ENCODE data around the gene ZNF277. TPM values are rescaled to one million over a fixed set of nuclear protein-coding genes. Genes with fewer than 3 reads are reported as not detected.

ZNF277 gene
- total RNA-seq, 2 experiments from 2014 or later: 15.8 to 16.4 TPM

DNA sequence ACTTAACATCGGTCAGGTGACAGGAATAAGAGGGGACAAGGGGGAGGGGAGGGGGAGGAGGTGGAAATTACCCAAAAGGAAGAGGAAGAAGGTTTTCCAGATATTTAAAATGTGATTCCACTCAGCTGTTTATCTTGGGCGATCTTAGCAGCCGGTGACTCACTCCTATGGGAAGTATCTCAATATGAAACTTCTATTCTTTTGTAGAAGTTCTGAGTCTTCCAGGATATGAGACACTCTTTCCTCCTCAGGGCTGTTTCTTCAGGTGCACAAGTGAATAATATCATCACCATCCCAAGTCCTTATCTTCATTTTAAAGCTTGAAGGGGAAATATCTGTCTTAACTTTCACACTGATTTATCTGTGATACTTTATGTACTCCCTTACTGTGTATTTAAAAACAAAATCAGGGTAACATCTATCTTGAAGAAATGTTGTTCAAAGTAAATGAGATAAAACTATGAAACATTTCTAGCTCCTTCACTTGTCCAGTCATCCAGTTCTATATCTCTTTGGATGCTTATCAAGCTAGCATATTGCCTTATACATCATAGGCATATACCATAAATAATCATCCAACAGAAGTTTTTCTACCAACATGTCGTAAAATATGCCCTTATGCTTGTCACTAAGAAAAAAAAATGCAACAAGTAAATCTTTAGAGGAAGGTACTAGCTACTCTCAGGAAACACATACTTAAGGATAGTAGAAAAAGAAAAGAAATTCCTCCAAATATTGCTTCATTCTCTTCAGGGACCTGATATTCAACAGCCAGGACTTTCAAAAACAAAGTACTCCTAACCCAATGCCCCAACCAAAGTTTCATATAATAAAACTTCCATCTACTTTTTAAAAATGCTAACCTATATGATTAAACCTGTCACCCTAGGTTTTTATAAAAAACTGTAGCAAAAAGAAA lies 14.0 kb upstream of the ZNF277 start:
- no peak for DNase-seq
- no peak for ATAC-seq
- Mint-ChIP-seq H3K36me3 (no peaks in the 10 kb centered on the region), H3K4me1 (no peaks in the 10 kb centered on the region), H3K27ac (no peak overlapping the region), H3K4me3 (no peak overlapping the region), H3K9me3 (ENCODE audit: low read depth) (no peaks in the 10 kb centered on the region), H3K27me3 (peaks cover 51% of the 10 kb centered on the region)
- CTCF ChIA-PET: no interaction called here

DNA sequence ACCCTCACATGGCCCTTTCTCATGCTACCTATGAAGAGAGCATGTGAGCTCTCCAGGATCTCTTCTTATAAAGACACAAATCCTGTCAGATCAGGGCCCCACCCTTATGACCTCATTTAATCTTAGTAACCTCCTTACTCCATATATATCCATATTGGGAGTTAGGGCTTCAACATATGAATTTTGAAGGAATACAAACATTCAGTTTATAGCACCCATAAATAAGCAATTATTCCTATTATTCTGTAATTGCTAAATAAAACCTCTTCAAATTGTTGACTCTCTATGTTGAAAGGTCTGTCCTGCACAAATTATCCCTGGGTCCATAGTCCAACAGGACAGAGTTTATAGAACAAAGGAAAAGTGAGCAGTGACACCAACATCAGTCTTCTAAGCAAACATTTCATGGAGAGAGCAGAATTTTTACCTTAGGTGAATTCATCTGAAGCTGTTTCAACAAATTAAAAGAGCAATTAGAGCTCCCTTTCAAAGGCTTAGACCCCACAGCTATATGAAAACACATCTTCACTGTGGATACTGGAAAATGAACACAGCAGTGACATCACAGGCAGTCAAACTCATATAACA lies 12.5 kb upstream of the ZNF277 start:
- DNase-seq (no peak), ATAC-seq (no peak)
- Mint-ChIP-seq H3K4me1 (peaks cover 3% of the 10 kb centered on the region), H3K27ac (no peak overlapping the region), H3K4me3 (no peak overlapping the region), H3K9me3 (ENCODE audit: low read depth) (no peaks in the 10 kb centered on the region), H3K27me3 (peaks cover 52% of the 10 kb centered on the region), H3K36me3 (no peaks in the 10 kb centered on the region)
- CTCF ChIA-PET: no interaction called here

DNA sequence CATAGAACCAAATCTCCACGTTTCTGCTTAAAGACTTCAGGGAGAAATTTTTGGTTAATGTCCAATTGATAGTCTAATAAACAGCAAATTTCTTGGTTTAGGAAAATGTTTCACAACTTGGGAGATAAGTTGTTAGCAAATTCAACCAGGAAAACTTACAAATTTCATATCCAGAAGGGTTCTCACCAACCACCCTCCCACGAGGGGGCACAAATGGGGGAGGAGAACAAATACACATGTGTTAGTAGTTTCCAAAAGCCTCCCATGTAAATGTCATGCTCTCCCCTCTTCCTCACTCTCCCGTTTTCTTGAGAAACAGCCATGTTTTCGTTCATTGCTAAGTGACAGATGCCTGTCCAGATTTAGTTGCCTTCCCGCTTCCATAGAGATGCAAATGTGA lies 10.8 kb upstream of the ZNF277 start:
- H3K27ac Mint-ChIP-seq: no peak overlapping the region
- DNase-seq (no peak), ATAC-seq (no peak)
- no peaks in the 10 kb centered on the region for H3K36me3 Mint-ChIP-seq
- no peak overlapping the region for H3K4me3 Mint-ChIP-seq
- H3K27me3 Mint-ChIP-seq: peaks cover 56% of the 10 kb centered on the region
- CTCF ChIA-PET: interaction anchor here (1.3 kb wide), 1 partner anchor 10 kb away, joined by 3 read pairs; the partner anchor contains the start of gene DOCK4
- H3K9me3 Mint-ChIP-seq (ENCODE audit: low read depth): no peaks in the 10 kb centered on the region
- H3K4me1 Mint-ChIP-seq: peaks cover 4% of the 10 kb centered on the region

DNA sequence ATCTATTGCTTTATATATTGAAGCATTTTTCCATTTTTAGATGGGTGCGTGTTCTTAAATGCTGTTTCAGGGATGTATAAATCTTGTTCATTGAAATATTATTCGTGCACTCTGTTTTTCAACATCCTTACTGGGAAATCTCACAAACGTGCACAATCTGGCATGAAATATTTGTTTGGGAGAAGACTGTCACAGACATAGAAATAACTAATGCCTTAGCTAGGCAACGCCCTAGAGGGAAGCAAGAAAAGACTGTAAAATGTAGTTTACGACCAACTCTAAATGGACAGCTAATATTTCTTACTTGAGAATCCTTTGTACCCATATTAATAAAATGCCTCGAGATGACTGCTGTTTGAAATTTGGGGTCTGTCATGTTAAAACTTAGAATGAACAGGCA lies 9.2 kb upstream of the ZNF277 start:
- no peak for DNase-seq
- no peak overlapping the region for H3K27ac Mint-ChIP-seq
- no peak for ATAC-seq
- peaks cover 69% of the 10 kb centered on the region for H3K27me3 Mint-ChIP-seq
- H3K36me3 Mint-ChIP-seq: no peaks in the 10 kb centered on the region
- CTCF ChIA-PET: no interaction called here
- peaks cover 4% of the 10 kb centered on the region for H3K4me1 Mint-ChIP-seq
- H3K4me3 Mint-ChIP-seq: no peak overlapping the region
- no peaks in the 10 kb centered on the region for H3K9me3 Mint-ChIP-seq (ENCODE audit: low read depth)

DNA sequence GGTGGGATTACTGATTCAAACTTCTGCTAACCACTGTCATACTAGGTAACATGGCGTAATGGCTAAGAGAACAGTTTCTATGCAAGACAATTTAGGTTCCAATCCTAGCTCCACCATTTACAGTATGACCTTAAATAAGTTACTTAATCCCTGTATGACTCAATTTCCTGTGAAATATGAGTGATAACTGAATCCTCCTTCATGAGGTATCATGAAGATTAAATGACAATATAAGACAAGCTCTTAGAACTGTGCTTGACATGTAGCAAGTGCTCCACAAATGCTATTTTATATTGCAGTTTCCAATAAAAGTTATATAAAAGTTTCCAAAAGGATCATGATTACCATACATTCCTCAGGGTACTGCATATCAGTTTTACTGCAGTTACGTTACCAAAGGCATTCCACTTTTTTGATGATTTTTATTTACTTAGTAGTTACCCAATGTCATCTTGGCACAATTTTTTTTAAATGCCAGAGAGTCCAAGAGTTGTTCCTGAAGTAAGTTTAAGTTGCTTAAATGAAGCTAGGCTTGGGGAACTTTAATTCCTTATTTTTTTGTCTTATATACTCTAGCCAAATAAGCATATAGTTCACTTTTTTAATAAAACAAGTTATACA lies 7.3 kb upstream of the ZNF277 start:
- CTCF ChIA-PET: no interaction called here
- peaks cover 15% of the 10 kb centered on the region for H3K4me1 Mint-ChIP-seq
- DNase-seq (no peak), ATAC-seq (peak; percentile 55)
- no peak overlapping the region for H3K27ac Mint-ChIP-seq
- H3K36me3 Mint-ChIP-seq: no peaks in the 10 kb centered on the region
- peaks cover 69% of the 10 kb centered on the region for H3K27me3 Mint-ChIP-seq
- H3K4me3 Mint-ChIP-seq: no peak overlapping the region
- H3K9me3 Mint-ChIP-seq (ENCODE audit: low read depth): no peaks in the 10 kb centered on the region

DNA sequence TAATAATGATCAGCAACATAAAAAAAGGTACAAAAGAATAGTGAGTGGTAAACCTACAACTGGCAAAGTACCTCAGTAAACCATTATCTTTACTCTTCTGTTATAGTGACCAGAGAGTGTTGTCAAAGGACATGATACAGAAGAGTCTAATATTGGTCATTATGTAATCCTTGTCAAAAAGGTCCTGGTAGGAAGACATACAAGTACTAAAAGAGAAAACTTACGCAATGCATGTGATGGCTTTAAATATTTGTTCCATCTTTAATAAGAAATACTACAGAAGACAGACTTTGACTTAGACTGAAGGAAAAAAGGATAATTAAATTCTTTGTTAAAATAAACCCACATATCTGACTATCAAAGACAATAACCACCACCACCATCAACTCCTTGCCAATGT lies 6.8 kb upstream of the ZNF277 start:
- Mint-ChIP-seq H3K36me3 (no peaks in the 10 kb centered on the region), H3K27ac (no peak overlapping the region), H3K4me3 (no peak overlapping the region), H3K4me1 (peaks cover 20% of the 10 kb centered on the region), H3K9me3 (ENCODE audit: low read depth) (no peaks in the 10 kb centered on the region), H3K27me3 (peaks cover 71% of the 10 kb centered on the region)
- CTCF ChIA-PET: no interaction called here
- DNase-seq (no peak), ATAC-seq (no peak)

DNA sequence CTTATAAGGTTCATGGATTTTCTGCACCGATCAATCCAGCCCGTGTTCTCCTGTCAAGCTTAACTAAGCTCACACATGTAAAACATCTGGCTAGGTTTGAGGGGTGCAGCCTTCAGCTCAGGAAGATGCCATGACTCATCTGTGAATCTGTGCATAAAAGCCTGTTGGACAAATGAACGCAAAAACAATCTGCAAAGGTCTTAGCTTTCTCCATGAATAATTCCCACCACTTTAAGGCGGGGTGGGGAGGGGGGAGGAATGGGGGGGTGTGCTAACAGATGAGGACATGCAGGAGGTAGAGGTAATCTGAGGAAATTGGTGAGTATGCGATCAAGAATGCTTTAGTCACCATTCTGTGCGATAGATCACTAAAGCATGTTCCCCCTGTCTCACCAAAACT lies 5.1 kb upstream of the ZNF277 start:
- Mint-ChIP-seq H3K4me1 (peaks cover 27% of the 10 kb centered on the region), H3K27ac (no peak overlapping the region), H3K4me3 (no peak overlapping the region), H3K27me3 (peaks cover 71% of the 10 kb centered on the region), H3K36me3 (no peaks in the 10 kb centered on the region), H3K9me3 (ENCODE audit: low read depth) (no peaks in the 10 kb centered on the region)
- ATAC-seq: no peak
- no peak for DNase-seq
- CTCF ChIA-PET: no interaction called here

DNA sequence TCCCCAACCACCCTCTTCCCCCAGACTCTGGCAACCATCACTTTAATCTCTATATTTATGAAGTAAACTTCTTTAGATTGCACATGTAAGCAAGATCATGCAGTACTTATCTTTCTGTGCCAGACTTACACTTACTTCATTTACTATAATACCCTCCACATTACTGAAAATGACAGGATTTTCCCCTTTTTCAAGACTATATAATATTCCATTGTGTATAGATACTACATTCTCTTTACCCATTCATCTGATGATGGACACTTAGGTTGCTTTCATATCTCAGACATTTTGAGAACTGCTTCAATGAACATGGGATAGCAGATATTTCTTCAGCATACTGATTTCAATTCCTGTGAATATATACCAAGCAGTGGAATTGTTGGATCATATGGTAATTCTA lies 4.7 kb upstream of the ZNF277 start:
- ATAC-seq (no peak), DNase-seq (no peak)
- H3K4me3 Mint-ChIP-seq: no peak overlapping the region
- no peaks in the 10 kb centered on the region for H3K9me3 Mint-ChIP-seq (ENCODE audit: low read depth)
- peaks cover 27% of the 10 kb centered on the region for H3K4me1 Mint-ChIP-seq
- CTCF ChIA-PET: no interaction called here
- no peak overlapping the region for H3K27ac Mint-ChIP-seq
- H3K36me3 Mint-ChIP-seq: no peaks in the 10 kb centered on the region
- peaks cover 67% of the 10 kb centered on the region for H3K27me3 Mint-ChIP-seq

DNA sequence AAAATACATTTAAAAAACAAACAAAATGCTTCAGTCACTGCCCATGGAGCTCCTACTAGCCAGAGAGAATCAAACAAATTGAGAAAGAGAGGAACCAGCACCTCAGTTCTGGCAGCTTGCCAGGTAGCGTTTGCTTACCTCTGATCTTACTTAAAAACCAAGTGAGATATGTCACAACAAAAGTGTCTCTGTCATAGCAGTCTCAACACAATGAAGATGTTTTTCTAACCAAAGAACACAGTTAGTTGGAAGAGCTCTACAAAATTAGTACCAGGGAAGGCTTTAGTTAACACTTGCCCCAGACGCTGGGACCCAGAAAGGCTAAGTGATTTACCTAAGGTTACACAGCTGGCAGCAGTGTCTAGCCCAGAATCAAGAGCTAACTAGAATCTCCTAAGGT lies 3.7 kb upstream of the ZNF277 start:
- DNase-seq: no peak
- CTCF ChIA-PET: no interaction called here
- Mint-ChIP-seq H3K27me3 (peaks cover 60% of the 10 kb centered on the region), H3K36me3 (no peaks in the 10 kb centered on the region), H3K9me3 (ENCODE audit: low read depth) (no peaks in the 10 kb centered on the region), H3K4me3 (no peak overlapping the region), H3K27ac (no peak overlapping the region), H3K4me1 (peaks cover 34% of the 10 kb centered on the region)
- no peak for ATAC-seq

DNA sequence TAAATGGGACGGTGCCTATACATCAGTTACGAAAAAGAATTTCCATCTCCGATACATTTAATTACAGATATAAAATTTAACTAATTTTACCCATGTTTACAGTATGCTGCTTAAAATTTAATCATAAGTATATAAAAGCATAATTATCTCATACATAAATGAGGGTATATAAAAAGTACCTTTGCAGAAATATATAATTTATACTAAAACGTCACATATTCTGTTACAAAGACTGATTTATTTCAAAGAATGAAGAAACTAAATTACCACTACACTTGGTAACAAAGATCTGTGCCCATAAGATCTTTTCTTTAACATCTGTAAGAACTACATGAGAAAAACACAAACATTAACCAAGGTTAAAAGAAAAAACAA lies 3.1 kb upstream of the ZNF277 start:
- H3K36me3 Mint-ChIP-seq: no peaks in the 10 kb centered on the region
- H3K9me3 Mint-ChIP-seq (ENCODE audit: low read depth): no peaks in the 10 kb centered on the region
- no peak for ATAC-seq
- CTCF ChIA-PET: no interaction called here
- no peak overlapping the region for H3K4me3 Mint-ChIP-seq
- no peak overlapping the region for H3K27ac Mint-ChIP-seq
- peaks cover 35% of the 10 kb centered on the region for H3K4me1 Mint-ChIP-seq
- peaks cover 57% of the 10 kb centered on the region for H3K27me3 Mint-ChIP-seq
- DNase-seq: no peak

DNA sequence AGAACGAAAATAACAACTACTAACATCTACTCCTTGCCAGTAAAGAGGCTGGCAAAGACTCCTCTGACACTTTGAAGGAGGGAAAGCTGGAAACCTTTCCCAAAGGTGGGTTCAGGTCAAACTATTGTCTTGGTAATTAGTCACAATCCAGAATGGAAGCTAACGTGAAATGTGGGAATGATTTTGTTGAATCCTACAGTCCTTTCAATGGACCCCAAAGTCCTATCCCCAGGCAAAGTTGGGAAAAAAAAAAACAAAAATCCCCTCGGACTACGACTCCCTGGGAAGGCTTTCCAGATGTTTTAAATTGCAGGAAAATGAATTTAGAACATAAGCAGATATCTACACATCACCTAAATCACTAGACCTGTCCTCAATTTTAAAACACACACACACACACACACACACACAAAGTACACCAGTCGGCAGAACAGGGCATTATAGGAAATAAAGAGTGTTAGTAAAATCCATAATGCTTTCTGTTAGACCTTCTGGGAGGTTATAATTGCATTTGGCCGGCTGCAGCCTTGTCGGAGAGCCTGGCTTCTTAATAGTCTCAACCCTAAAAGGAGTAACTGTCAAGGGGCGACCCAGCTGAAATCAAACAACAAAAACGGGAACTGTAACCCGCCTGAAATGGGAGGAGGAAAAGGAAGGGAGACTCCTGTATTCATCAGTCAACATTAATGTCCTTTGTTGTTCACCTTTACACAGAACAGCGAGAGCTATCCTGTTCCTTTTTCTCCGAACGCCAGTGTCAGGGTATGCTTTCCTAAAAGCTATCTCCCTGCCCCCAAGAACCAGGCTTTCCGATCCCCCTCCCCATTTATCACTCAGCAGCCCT lies 1.8 kb upstream of the ZNF277 start:
- ATAC-seq: no peak
- H3K27ac Mint-ChIP-seq: no peak overlapping the region
- peaks cover 31% of the 10 kb centered on the region for H3K4me1 Mint-ChIP-seq
- no peak for DNase-seq
- CTCF ChIA-PET: interaction anchor here (1.2 to 1.3 kb wide), 3 partner anchors 8 to 452 kb away, joined by 3 to 5 read pairs (median 3); no protein-coding TSS in a partner anchor
- H3K36me3 Mint-ChIP-seq: no peaks in the 10 kb centered on the region
- H3K9me3 Mint-ChIP-seq (ENCODE audit: low read depth): no peaks in the 10 kb centered on the region
- H3K27me3 Mint-ChIP-seq: peaks cover 50% of the 10 kb centered on the region
- peak overlapping the region; percentile 87 for H3K4me3 Mint-ChIP-seq

DNA sequence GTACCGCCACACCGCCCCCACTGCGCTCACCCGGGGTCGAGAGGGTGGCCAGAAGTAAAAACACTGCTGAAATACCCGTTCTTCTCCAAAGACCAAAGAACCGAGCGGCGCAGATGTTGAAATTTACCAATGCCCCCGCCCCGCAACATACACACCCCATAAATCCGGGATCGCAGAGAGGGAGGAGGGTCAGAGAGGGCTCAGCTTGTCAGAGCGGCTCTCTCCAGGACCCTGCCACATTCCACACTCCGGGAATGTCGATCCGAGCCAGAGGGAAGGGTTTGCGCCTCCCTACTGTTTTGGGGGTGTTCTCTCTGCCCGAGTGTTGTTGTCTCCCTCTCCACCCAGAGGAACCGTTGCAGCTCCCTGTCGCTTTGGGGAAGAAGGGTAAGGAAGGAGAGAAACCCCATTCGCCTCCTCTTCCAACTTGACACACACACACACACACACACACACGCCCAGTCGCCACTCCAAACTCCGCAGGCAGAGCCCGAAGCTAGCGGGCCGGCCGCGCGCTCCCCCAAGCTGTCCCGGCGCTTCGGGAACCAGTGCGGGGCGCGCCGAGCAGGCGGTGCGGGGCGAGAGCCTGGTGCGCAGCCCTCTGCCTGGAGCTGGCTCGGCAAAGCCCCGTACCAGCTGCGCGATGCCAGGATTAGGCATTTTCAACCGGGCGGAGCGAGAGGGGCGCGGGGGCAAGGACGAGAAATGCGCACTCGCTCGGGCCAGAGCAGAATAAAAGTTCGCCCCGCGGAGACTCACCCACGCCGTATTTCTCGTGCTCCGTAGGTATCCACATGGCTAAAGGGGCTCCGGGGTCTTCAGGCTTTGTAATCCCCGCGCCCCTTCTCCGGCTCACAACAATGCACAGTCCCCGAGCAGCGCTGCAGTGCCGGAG lies 905 bp upstream of the ZNF277 start:
- peak overlapping the region; percentile 87 for H3K4me3 Mint-ChIP-seq
- no peaks in the 10 kb centered on the region for H3K9me3 Mint-ChIP-seq (ENCODE audit: low read depth)
- H3K27ac Mint-ChIP-seq: no peak overlapping the region
- peaks cover 44% of the 10 kb centered on the region for H3K27me3 Mint-ChIP-seq
- CTCF ChIA-PET: interaction anchor here (1.2 to 1.3 kb wide), 3 partner anchors 9 to 453 kb away, joined by 3 to 5 read pairs (median 3); no protein-coding TSS in a partner anchor
- ATAC-seq (peak; percentile 9), DNase-seq (peak; percentile 48)
- peaks cover 31% of the 10 kb centered on the region for H3K4me1 Mint-ChIP-seq
- no peaks in the 10 kb centered on the region for H3K36me3 Mint-ChIP-seq
